C1 segment of cervical spinal cord (tissue), 14 donors: ENCODE measurements around the gene SIGLEC10.

Source experiments
- DNase-seq, 14 donors: peaks; one replicate each; lab custom pipeline; 2025; lab: John Stamatoyannopoulos, UW

Gene SIGLEC10

GRCh38 chr19:51367255-51367564, 50.2 kb downstream of the SIGLEC10 start:
- DNase-seq: peak in 1 of 14 donors; percentile 77

DNA sequence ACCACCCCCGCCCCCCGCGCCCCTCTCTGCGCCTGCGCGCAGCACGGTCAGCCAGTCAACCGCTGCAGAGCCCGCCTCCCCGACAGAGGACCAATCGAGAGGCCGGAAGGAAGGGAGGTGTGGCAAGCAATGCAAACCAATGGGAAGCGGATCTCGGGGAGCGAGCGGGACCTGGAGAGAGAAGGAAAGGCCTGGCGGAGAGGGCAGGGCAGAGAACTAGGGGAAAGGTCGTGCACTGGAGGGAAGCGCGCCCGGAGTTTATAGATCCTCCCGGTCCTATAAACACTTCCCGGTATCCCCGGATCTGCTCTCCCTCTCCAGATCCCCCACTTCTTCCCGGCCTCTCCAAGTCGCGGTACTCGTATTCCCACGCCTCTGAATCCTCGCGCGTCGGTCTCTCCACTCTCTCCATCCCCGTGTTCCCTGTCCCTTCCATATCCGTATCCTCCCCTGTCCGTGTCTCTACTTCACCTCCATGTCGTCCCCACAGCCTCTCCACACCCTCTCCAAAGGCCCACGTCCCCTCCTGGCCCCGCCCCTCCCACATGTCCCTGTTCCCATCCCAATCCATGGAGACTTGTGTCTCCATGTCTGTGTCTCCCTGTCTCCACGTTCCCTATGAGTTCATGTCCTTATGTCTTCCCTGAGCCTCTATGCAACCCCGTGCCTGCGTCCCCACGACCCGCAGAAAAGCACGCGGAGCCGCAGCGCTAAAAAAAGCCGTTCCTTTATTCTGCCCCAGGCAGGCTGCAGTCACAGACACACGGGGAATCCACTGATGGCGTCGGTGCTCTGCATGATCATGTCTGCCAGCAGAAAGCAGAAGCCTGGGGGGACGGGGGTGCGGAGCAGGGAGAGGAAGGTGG, 50.8 kb downstream of the SIGLEC10 start:
- peak; percentile 70 to 98 (median 94) for DNase-seq

- DNase-seq: peak in 1 of 14 donors; percentile 45
These were observed 51.5 kb downstream of the SIGLEC10 start, which contains the start of gene ETFB for GRCh38 chr19:51365965-51366388. TSS of gene ETFB (minus strand) at chr19:51366388. CDS start at chr19:51366326, 62 bp downstream.

GRCh38 chr19:51365211-51365964, 52.1 kb downstream of the SIGLEC10 start:
- peak in 8 of 14 donors; percentile 12 to 62 (median 36) for DNase-seq

GRCh38 chr19:51364200-51365106, 53.0 kb downstream of the SIGLEC10 start:
- peak in 7 of 14 donors; percentile 8 to 72 (median 24) for DNase-seq

DNA sequence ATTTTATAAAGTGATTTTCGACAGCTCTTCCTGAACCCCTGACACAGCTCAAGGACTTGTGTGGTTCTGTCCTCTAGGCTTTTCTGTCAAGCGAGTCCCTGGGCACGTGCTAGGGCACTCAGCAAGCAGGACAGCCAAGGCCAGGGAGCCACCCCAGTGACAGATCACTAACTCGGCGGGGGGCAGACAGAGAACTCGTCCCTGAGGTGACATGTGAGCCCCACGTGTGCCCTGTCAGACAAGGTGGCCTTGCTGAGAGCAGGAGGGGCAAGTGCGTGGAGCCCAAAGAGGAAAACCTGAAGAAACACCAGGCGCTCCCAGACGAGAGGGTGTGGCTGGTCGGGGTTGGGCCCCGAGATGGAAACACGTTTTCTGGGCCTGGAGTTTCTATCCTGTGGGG, 56.2 kb downstream of the SIGLEC10 start:
- DNase-seq: no peak
